Measurements from ENCODE around the gene ZSCAN20.

Gene ZSCAN20

DNA sequence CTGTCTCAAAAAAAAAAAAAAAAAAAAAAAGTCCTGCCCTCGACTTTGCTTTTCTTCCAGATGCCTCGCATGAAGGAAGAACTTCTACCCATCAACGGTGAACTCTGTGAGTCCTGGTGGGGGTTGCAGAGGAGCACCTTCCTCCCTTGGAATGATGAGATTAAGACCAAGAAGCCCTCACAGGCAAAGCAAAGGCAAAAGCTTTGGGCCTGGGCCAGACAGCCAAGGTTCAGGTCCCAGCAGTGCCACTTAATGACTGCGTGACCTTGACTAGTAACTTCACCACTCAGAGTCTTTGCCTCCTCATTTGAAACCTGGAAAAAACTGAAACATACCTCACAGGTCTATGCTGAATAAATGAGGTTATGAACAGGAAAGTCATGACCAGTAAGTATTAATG is 55.5 kb downstream of the ZSCAN20 start:
- no peak for DNase-seq (ENCODE audit: low read depth in 2 of 3, low spot score in 1 of 3)

DNA sequence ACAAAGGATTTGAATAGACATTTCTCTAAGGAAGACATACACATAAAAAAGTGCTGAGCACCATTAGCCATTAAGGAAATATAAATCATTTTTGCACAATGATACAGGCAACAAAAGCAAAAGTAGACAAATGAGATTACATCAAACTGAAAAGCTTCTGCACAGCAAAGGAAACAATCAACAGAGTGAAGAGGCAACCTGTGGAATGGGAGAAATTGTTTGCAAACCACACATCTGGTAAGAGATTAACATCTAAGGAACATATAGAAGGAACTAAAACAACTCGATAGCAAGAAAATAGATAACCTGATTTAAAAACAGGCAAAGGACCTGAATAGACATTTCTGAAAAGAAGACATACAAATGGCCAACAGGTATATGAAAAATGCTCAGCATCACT is 57.5 kb downstream of the ZSCAN20 start:
- no peak for DNase-seq (ENCODE audit: low read depth in 2 of 3, low spot score in 1 of 3)

DNA sequence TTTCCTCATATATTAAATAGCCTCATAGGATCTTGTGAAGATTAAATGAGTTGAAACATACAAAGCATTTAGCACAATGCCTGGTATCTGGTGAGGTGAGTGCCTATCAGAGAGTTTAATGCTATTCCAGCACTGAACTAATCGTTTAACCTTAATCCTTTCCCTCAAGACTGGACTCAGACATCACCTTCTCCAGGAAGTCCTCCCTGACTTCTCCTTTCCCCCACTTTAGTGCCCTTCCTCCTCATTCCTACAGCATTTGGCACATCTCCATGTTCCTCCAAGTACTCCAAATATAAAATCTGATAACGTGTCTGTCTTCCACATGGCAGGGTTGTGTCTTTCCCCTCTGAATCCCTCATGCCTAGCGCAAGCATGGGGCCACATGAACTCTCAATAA is 59.8 kb downstream of the ZSCAN20 start:
- no peak for DNase-seq (ENCODE audit: low read depth in 2 of 3, low spot score in 1 of 3)

DNA sequence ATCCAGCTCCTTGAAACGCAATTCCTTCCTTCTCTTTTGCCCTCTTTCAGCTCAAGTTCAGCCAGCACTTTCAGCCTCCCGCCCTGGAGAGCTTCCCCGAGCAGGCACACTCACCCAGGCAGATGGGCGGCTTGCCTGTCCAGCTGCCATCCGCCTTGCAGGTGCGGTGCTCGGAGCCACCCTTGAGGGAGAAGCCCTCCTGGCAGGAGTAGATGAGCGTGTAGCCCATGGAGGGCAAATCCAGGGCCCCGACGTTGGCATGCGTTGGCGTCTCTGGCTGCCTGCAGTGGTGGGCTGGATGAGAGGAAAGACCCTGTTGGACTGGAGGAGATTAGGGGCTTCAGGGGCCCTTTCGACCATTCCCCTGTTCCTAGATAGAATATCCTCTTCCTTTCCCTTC is 60.5 kb downstream of the ZSCAN20 start:
- no peak for DNase-seq (ENCODE audit: low read depth in 2 of 3, low spot score in 1 of 3)

DNA sequence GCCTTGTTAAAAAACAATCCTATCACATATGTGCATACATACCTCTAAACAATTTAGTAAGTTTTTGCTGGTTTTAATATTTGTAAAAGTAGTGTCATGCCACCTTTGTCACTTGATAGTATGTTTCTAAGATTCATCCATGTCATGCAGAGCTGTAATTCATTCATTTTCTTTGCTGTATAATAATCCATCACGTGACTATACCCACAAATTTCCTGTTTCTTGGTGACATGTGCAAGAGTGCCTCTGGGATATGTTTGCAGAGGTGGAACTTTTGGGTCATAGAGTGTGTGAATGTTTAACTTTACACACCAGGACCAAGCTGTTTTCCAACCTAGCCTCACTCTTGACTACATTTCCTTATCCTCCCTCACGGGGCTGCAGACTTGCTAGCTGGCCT is 62.9 kb downstream of the ZSCAN20 start:
- DNase-seq (ENCODE audit: low read depth in 2 of 3, low spot score in 1 of 3), result no peak

DNA sequence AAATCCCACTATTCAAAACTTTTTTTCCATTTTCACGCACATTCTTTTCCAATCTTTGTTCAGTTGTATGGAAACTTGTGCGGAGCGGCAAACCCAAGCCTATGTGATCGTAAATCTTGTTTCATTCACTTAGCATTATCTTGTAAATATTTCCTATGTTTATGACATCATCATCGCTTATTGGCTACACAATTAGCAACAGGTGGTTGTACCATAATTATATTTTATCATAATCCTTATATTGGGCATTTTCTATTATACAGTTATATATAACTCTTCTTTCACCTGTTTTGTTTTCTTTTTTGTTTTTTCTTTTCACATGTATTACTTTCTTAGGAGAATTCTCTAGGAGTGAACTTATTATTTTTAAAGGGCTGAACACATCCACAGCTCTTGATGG is 65.4 kb downstream of the ZSCAN20 start:
- DNase-seq (ENCODE audit: low read depth in 2 of 3, low spot score in 1 of 3), result no peak

DNA sequence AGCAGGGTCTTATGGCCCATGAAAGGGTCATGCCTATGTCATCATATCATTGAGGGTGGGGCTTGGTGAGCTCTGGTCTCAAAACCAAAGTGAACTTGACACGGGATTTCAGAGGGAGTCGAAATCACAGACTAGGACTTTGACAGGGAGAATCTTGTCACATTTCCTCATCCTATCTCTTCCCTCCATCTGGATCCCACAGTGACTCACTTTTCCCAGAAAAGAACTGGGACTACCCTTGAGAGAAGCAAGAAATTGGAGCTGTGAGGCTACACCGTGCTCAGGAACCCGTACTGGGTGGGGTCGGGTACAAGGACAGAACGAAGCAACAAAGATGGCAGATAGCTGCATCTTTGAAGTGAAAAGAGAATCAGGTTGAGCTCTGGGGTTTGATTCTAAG is 69.5 kb downstream of the ZSCAN20 start:
- DNase-seq (ENCODE audit: low read depth in 2 of 3, low spot score in 1 of 3), result no peak

All from stimulated activated CD4-positive, alpha-beta T cell treated with anti-CD3 and anti-CD28 coated beads, Interleukin-12 subunit alpha, Interleukin-12 subunit beta, amount 100 ng/mL, for 48 hours (primary cell).